Mucosa of rectum (tissue), 2 donors: ENCODE results near the gene HLA-G.
"Not testable (repeated sequence)": the region's sequence is repeated elsewhere in the genome, so short reads cannot be mapped to it uniquely, and the experiment has no call there.

ENCODE experiments used
- H3K27ac ChIP-seq, 2 donors: one replicate each; pipeline ENCODE4 v1.7.0; 2013; ENCODE audit warnings: inconsistent platforms in 2 of 2, low read depth in 2 of 2, low read length in 2 of 2
- H3K27me3 ChIP-seq, 2 donors: one replicate each; pipeline ENCODE4 v1.7.0; 2013; ENCODE audit warnings: low read length in 2 of 2; ENCODE audit not compliant: control insufficient read depth in 2 of 2, insufficient read depth in 2 of 2
- H3K36me3 ChIP-seq, 2 donors: one replicate each; pipeline ENCODE4 v1.7.0; 2013; ENCODE audit warnings: low read length in 2 of 2; ENCODE audit not compliant: control insufficient read depth in 2 of 2, insufficient read depth in 2 of 2
- H3K4me1 ChIP-seq, 2 donors: one replicate each; pipeline ENCODE4 v1.7.0; 2013; ENCODE audit warnings: low read length in 2 of 2, mild to moderate bottlenecking in 1 of 2; ENCODE audit not compliant: control insufficient read depth in 2 of 2, insufficient read depth in 2 of 2
- H3K4me3 ChIP-seq, 2 donors: one replicate each; pipeline ENCODE4 v1.7.0; 2013; ENCODE audit warnings: low read length in 2 of 2
- H3K9ac ChIP-seq, 2 donors: one replicate each; pipeline ENCODE4 v1.7.0; 2013; ENCODE audit warnings: low read length in 2 of 2, low read depth in 1 of 2, mild to moderate bottlenecking in 1 of 2
- H3K9me3 ChIP-seq, 2 donors: one replicate each; pipeline ENCODE4 v1.7.0; 2013; ENCODE audit warnings: low read length in 2 of 2; ENCODE audit not compliant: control insufficient read depth in 2 of 2
- donor health status: healthy.
- donor health status: Normal muscosa, but diverticular disease.

HLA-G gene

DNA sequence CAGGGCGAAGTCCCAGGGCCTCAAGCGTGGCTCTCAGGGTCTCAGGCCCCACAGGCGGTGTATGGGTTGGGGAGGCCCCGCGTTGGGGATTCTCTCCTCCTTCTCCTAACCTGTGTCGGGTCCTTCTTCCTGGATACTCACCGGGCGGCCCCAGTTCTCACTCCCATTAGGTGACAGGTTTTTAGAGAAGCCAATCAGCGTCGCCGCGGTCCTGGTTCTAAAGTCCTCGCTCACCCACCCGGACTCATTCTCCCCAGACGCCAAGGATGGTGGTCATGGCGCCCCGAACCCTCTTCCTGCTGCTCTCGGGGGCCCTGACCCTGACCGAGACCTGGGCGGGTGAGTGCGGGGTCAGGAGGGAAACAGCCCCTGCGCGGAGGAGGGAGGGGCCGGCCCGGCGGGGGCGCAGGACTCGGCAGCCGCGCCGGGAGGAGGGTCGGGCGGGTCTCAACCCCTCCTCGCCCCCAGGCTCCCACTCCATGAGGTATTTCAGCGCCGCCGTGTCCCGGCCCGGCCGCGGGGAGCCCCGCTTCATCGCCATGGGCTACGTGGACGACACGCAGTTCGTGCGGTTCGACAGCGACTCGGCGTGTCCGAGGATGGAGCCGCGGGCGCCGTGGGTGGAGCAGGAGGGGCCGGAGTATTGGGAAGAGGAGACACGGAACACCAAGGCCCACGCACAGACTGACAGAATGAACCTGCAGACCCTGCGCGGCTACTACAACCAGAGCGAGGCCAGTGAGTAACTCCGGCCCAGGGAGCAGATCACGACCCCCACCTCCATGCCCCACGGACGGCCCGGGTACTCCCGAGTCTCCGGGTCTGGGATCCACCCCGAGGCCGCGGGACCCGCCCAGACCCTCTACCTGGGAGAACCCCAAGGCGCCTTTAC lies at the start of gene HLA-G:
Gene HLA-G (plus strand): TSS at position 247 of the 892 bp plus-strand sequence. CDS start 20 bp downstream, at position 267.
- no peak within 1 kb of the TSS for H3K27ac ChIP-seq
- no peaks in the 10 kb centered on the region for H3K4me1 ChIP-seq
- peak within 1 kb of the TSS; percentile 20 to 50 for H3K4me3 ChIP-seq
- H3K9ac ChIP-seq: peak within 1 kb of the TSS in 1 of 2 donors; percentile 62
- no peaks in the 10 kb centered on the region for H3K9me3 ChIP-seq
- no peaks in the 10 kb centered on the region for H3K36me3 ChIP-seq
- H3K27me3 ChIP-seq: peaks cover 25 to 27% of the 10 kb centered on the region in 2 donors

DNA sequence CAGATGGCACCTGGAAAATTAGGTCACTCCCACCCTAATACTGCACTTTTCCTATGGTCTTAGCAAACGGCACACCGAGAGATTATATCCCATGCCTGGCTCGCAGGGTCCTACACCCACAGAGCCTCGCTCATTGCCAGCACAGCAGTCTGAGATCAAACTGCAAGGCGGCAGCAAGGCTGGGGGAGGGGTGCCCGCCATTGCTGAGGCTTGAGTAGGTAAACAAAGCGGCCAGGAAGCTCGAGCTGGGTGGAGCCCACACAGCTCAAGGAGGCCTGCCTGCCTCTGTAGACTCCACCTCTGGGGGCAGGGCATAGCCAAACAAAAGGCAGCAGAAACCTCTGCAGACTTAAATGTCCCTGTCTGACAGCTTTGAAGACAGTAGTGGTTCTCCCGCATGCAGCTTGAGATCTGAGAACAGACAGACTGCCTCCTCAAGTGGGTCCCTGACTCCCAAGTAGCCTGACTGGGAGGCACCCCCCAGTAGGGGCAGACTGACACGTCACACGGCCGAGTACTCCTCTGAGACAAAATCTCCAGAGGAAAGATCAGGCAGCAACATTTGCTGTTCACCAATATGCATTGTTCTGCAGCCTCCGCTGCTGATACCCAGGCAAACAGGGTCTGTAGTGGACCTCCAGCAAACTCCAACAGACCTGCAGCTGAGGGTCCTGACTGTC lies 47.5 kb upstream of the HLA-G start:
- H3K27ac ChIP-seq, H3K9ac ChIP-seq, H3K36me3 ChIP-seq, H3K4me3 ChIP-seq, H3K4me1 ChIP-seq, H3K27me3 ChIP-seq, H3K9me3 ChIP-seq: not testable (repeated sequence)

GRCh38 chr6:29789176-29789575 lies 38.4 kb upstream of the HLA-G start:
- Histone ChIP-seq H3K4me1 (no peaks in the 10 kb centered on the region), H3K36me3 (no peaks in the 10 kb centered on the region), H3K9me3 (no peaks in the 10 kb centered on the region), H3K27me3 (peaks cover 3 to 17% of the 10 kb centered on the region in 2 donors), H3K4me3 (no peak overlapping the region), H3K27ac (no peak overlapping the region), H3K9ac (no peak overlapping the region)

DNA sequence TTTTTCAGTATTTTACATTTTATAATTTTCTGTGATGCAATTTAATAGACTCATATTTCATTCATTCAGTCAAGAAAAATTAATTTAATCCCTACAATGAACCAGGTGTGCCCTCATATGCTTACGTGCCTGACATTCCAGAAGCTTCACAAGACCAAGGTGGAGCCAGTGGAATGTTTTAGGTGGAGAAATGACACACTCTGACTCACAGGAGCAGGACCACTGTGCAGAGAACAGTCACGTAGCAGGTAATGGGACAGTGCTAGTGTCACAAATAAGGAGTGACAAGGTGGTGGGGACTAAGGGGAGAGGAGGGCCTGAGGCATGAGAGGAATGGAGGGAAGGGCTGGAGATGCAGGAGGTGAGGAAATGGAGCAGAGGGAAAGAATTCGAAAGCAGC lies 37.0 kb upstream of the HLA-G start:
- no peaks in the 10 kb centered on the region for H3K9me3 ChIP-seq
- H3K9ac ChIP-seq: no peak overlapping the region
- no peaks in the 10 kb centered on the region for H3K36me3 ChIP-seq
- H3K27me3 ChIP-seq: peaks cover 6 to 21% of the 10 kb centered on the region in 2 donors
- no peak overlapping the region for H3K27ac ChIP-seq
- no peaks in the 10 kb centered on the region for H3K4me1 ChIP-seq
- H3K4me3 ChIP-seq: no peak overlapping the region

DNA sequence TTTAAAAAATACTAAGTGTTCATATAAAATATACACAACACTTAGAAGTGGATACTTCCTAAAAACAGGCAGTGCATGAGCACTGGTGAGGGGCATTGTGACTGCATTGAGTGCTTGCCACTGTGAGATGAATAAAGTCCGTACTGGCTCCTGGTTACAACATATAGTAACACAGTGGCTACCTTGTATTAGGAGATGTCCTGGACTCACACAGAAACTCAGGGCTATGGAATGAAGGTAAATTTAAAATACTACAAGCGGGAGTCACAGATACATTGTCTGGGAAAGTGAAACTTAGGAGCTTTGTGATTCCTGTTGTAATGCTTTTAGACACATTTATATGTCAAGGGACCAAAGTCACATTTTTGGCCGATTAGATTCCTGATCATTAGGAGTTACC lies 36.5 kb upstream of the HLA-G start:
- peaks cover 6 to 21% of the 10 kb centered on the region in 2 donors for H3K27me3 ChIP-seq
- H3K27ac ChIP-seq: no peak overlapping the region
- no peaks in the 10 kb centered on the region for H3K9me3 ChIP-seq
- no peaks in the 10 kb centered on the region for H3K4me1 ChIP-seq
- no peak overlapping the region for H3K9ac ChIP-seq
- H3K4me3 ChIP-seq: no peak overlapping the region
- no peaks in the 10 kb centered on the region for H3K36me3 ChIP-seq

DNA sequence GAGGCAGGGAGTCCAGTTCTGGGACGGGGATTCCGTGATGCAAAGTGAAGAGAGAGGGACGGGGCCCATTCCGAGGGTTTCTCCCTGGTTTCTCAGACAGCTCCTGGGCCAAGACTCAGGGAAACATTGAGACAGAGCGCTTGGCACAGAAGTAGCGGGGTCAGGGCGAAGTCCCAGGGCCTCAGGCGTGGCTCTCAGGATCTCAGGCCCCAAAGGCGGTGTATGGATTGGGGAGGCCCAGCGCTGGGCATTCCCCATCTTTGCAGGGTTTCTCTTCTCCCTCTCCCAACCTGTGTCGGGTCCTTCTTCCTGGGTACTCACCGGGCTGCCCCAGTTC lies 35.9 kb upstream of the HLA-G start:
- H3K9me3 ChIP-seq: no peaks in the 10 kb centered on the region
- H3K4me3 ChIP-seq: peak overlapping the region; percentile 67 to 85
- H3K9ac ChIP-seq: peak overlapping the region in 1 of 2 donors; percentile 67
- no peaks in the 10 kb centered on the region for H3K4me1 ChIP-seq
- H3K36me3 ChIP-seq: no peaks in the 10 kb centered on the region
- peaks cover 6 to 21% of the 10 kb centered on the region in 2 donors for H3K27me3 ChIP-seq
- no peak overlapping the region for H3K27ac ChIP-seq

- H3K27me3 ChIP-seq: peaks cover 6 to 21% of the 10 kb centered on the region in 2 donors
- H3K4me3 ChIP-seq: peak overlapping the region; percentile 67 to 85
- H3K4me1 ChIP-seq: no peaks in the 10 kb centered on the region
- H3K9me3 ChIP-seq: no peaks in the 10 kb centered on the region
- H3K9ac ChIP-seq: peak overlapping the region; percentile 32 to 67
- H3K27ac ChIP-seq: no peak overlapping the region
- no peaks in the 10 kb centered on the region for H3K36me3 ChIP-seq
Measured at GRCh38 chr6:29792123-29793035, 35.2 kb upstream of the HLA-G start.

- H3K27me3 ChIP-seq: peaks cover 8 to 21% of the 10 kb centered on the region in 2 donors
- peak overlapping the region in 1 of 2 donors; percentile 67 for H3K4me3 ChIP-seq
- no peak overlapping the region for H3K9ac ChIP-seq
- no peak overlapping the region for H3K27ac ChIP-seq
- no peaks in the 10 kb centered on the region for H3K4me1 ChIP-seq
- no peaks in the 10 kb centered on the region for H3K9me3 ChIP-seq
- no peaks in the 10 kb centered on the region for H3K36me3 ChIP-seq
Measured at GRCh38 chr6:29793036-29793356, 34.6 kb upstream of the HLA-G start.

DNA sequence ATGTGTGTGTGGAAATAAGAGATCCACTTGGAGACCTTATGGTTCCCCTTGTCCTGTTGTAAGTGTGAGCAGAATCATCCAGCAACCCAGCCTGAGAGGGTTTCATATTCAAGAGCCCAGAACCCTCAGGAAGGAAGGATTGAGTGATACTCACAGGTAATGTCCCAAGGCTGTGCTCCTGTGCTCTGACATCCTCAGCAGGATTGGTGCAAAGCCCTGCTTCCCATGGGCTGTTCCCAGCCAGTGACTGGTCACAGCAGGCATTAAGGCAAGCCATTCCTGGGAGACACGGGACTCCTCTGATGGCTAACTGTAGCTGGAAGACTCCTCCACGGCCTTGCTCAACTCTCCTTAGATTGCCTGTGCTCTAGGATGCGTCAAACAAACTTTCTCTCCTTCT lies 33.8 kb upstream of the HLA-G start:
- H3K9me3 ChIP-seq: no peaks in the 10 kb centered on the region
- H3K9ac ChIP-seq: no peak overlapping the region
- no peak overlapping the region for H3K4me3 ChIP-seq
- no peaks in the 10 kb centered on the region for H3K36me3 ChIP-seq
- H3K27ac ChIP-seq: no peak overlapping the region
- peaks cover 12 to 21% of the 10 kb centered on the region in 2 donors for H3K27me3 ChIP-seq
- H3K4me1 ChIP-seq: no peaks in the 10 kb centered on the region

DNA sequence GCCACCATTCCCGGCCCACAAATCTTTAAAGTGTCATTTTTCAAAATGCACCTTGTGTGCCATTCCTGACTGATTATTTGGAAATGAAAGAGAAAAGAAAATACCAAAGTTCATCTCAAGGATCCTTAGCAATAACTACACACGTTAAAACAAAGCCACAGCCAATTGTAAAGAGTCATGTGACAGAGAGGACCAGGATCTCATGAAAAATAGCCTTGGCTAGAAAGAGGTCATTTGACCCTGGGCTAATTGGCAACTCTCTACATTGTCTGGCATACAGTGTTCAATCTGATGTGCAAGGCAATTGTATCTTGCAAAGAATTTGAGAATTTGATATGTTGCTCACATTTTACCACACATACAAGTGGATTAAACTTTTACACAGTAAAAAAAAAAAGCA lies 31.6 kb upstream of the HLA-G start:
- H3K4me3 ChIP-seq: no peak overlapping the region
- no peaks in the 10 kb centered on the region for H3K36me3 ChIP-seq
- H3K9ac ChIP-seq: no peak overlapping the region
- H3K9me3 ChIP-seq: no peaks in the 10 kb centered on the region
- no peak overlapping the region for H3K27ac ChIP-seq
- H3K4me1 ChIP-seq: no peaks in the 10 kb centered on the region
- peaks cover 12 to 21% of the 10 kb centered on the region in 2 donors for H3K27me3 ChIP-seq
